ENCODE measurements around the gene ARHGDIG.

DNA sequence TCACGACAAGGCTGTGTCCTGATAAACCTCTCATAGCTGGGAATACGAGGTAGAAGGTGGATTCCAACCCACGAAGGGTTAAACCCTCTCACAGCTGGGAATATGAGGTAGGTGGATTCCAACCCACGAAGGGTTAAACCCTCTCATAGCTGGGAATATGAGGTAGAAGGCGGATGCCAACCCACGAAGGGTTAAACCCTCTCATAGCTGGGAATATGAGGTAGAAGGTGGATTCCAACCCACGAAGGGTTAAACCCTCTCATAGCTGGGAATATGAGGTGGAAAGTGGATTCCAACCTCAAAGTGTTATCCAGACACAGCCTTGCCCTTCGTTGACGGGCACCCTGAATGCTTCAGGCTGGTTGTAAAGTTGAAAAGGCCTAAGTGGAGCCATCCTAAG lies 41.1 kb downstream of the ARHGDIG start:
- TF ChIP-seq, protein P1, sequence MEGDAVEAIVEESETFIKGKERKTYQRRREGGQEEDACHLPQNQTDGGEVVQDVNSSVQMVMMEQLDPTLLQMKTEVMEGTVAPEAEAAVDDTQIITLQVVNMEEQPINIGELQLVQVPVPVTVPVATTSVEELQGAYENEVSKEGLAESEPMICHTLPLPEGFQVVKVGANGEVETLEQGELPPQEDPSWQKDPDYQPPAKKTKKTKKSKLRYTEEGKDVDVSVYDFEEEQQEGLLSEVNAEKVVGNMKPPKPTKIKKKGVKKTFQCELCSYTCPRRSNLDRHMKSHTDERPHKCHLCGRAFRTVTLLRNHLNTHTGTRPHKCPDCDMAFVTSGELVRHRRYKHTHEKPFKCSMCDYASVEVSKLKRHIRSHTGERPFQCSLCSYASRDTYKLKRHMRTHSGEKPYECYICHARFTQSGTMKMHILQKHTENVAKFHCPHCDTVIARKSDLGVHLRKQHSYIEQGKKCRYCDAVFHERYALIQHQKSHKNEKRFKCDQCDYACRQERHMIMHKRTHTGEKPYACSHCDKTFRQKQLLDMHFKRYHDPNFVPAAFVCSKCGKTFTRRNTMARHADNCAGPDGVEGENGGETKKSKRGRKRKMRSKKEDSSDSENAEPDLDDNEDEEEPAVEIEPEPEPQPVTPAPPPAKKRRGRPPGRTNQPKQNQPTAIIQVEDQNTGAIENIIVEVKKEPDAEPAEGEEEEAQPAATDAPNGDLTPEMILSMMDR (conservative IDR thresholded peaks at IDR 0.05; ENCODE audit: low read length), result no peak
- TF ChIP-seq EZH2phosphoT487 (IDR thresholded peaks at IDR 0.05; ENCODE audit: borderline replicate concordance, low read depth, low read length), result no peak
